Measurements from ENCODE around the gene NEDD9. TPM values are rescaled to one million over a fixed set of nuclear protein-coding genes. Genes with fewer than 3 reads are reported as not detected.

NEDD9 gene
- total and polyA plus RNA-seq, 2 of the 13 experiments (the other 11 are each of a cell fraction or from before 2014, with no cell fraction given), result 27.1 to 389 TPM

DNA sequence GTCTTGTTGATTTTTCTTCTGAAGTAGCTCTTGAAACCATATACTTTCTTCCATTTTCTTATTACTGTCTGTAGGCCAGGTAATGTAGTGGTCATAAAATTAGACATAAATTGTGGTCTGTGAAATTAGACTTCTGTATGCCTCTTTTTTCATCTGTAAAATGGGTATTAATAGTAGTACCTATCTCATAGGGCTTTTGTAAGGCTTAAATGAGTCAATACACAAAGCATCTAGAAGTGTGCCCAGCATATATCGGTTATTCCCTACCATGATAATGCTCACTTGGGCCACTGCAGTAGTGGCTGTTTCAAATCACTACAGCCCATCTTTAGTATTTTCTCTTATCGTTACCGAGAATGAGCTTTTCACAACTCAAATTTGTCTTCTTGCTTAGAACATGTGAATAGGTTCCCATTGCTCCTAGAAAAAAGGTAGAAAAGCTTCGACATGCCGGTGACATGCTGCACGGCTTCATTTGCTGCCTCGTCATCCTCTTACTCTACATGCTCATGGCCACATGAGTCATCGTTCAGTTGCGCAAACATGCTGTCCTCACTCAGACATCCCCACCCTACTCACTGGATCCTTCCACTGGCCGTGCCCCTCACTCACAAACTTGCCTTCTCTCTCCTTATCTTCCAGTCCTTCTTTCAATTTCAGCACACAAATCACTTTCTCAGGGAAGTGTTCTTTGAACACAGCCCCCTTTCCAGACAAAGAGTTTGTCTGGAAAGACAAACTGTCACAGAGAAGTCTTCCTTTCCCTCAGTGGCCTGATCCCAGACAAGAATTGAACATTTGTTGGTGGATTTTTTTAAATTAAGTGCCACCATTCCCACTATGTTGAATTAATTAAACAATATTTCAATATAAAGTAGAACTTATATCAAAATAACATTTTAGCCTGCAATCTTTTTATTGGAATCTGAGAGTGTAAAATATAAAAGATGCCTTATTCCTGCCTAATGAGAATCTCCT, 88.8 kb downstream of the NEDD9 start (continued):
- TF ChIP-seq, protein P1, sequence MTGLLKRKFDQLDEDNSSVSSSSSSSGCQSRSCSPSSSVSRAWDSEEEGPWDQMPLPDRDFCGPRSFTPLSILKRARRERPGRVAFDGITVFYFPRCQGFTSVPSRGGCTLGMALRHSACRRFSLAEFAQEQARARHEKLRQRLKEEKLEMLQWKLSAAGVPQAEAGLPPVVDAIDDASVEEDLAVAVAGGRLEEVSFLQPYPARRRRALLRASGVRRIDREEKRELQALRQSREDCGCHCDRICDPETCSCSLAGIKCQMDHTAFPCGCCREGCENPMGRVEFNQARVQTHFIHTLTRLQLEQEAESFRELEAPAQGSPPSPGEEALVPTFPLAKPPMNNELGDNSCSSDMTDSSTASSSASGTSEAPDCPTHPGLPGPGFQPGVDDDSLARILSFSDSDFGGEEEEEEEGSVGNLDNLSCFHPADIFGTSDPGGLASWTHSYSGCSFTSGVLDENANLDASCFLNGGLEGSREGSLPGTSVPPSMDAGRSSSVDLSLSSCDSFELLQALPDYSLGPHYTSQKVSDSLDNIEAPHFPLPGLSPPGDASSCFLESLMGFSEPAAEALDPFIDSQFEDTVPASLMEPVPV (CRISPR knock-in tag; IDR thresholded peaks at IDR 0.05), result no peak
- TF ChIP-seq PLRG1 (conservative IDR thresholded peaks at IDR 0.05) (no peak), EP300 (IDR thresholded peaks at IDR 0.05; ENCODE audit: low read depth in 2 of 2, low read length in 2 of 2) (peak; percentile 34 to 68; a peak in 2 of 4 replicates), EP300 (CRISPR knock-in tag; IDR thresholded peaks at IDR 0.05; ENCODE audit: borderline replicate concordance) (peak; percentile 77; the same call in 1 of the 2 replicates), TCF7 (IDR thresholded peaks at IDR 0.05; ENCODE audit: low read depth) (no peak), HES4 (CRISPR knock-in tag; IDR thresholded peaks at IDR 0.05; ENCODE audit: borderline replicate concordance) (peak; percentile 57; the same call in 1 of the 2 replicates), ZNF782 (CRISPR knock-in tag; IDR thresholded peaks at IDR 0.05; ENCODE audit: borderline replicate concordance) (no peak), TEAD2 (CRISPR knock-in tag; IDR thresholded peaks at IDR 0.05) (no peak), NFIC (IDR thresholded peaks at IDR 0.05; ENCODE audit: low read length) (0 out of 2 replicates have a peak, but pooled peaks have one; percentile 38), ASH2L (IDR thresholded peaks at IDR 0.05; ENCODE audit: insufficient read length, low read depth, low read length) (peak; percentile 48), AHR (CRISPR knock-in tag; IDR thresholded peaks at IDR 0.05) (peak; percentile 54; the same call in 1 of the 2 replicates), ATRX (CRISPR knock-in tag; IDR thresholded peaks at IDR 0.05; ENCODE audit: borderline replicate concordance) (no peak), SP1 (IDR thresholded peaks at IDR 0.05) (no peak), SP1 (CRISPR knock-in tag; IDR thresholded peaks at IDR 0.05) (no peak; the same call in 1 of the 2 replicates), NR2F2 (IDR thresholded peaks at IDR 0.05; ENCODE audit: borderline replicate concordance, low read depth) (no peak), RARA (CRISPR knock-in tag; IDR thresholded peaks at IDR 0.05) (peak; percentile 67), NR2F6 (IDR thresholded peaks at IDR 0.05) (no peak), NR2F6 (CRISPR knock-in tag; IDR thresholded peaks at IDR 0.05) (peak; percentile 82)
- TF ChIP-seq, protein P2, sequence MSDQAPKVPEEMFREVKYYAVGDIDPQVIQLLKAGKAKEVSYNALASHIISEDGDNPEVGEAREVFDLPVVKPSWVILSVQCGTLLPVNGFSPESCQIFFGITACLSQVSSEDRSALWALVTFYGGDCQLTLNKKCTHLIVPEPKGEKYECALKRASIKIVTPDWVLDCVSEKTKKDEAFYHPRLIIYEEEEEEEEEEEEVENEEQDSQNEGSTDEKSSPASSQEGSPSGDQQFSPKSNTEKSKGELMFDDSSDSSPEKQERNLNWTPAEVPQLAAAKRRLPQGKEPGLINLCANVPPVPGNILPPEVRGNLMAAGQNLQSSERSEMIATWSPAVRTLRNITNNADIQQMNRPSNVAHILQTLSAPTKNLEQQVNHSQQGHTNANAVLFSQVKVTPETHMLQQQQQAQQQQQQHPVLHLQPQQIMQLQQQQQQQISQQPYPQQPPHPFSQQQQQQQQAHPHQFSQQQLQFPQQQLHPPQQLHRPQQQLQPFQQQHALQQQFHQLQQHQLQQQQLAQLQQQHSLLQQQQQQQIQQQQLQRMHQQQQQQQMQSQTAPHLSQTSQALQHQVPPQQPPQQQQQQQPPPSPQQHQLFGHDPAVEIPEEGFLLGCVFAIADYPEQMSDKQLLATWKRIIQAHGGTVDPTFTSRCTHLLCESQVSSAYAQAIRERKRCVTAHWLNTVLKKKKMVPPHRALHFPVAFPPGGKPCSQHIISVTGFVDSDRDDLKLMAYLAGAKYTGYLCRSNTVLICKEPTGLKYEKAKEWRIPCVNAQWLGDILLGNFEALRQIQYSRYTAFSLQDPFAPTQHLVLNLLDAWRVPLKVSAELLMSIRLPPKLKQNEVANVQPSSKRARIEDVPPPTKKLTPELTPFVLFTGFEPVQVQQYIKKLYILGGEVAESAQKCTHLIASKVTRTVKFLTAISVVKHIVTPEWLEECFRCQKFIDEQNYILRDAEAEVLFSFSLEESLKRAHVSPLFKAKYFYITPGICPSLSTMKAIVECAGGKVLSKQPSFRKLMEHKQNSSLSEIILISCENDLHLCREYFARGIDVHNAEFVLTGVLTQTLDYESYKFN (CRISPR knock-in tag; conservative IDR thresholded peaks at IDR 0.05), result 0 out of 2 replicates have a peak, but pooled peaks have one; percentile 9
- TF ChIP-seq, protein P3, sequence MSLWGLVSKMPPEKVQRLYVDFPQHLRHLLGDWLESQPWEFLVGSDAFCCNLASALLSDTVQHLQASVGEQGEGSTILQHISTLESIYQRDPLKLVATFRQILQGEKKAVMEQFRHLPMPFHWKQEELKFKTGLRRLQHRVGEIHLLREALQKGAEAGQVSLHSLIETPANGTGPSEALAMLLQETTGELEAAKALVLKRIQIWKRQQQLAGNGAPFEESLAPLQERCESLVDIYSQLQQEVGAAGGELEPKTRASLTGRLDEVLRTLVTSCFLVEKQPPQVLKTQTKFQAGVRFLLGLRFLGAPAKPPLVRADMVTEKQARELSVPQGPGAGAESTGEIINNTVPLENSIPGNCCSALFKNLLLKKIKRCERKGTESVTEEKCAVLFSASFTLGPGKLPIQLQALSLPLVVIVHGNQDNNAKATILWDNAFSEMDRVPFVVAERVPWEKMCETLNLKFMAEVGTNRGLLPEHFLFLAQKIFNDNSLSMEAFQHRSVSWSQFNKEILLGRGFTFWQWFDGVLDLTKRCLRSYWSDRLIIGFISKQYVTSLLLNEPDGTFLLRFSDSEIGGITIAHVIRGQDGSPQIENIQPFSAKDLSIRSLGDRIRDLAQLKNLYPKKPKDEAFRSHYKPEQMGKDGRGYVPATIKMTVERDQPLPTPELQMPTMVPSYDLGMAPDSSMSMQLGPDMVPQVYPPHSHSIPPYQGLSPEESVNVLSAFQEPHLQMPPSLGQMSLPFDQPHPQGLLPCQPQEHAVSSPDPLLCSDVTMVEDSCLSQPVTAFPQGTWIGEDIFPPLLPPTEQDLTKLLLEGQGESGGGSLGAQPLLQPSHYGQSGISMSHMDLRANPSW (CRISPR knock-in tag; IDR thresholded peaks at IDR 0.05; ENCODE audit: borderline replicate concordance), result no peak
- TF ChIP-seq, protein P4, sequence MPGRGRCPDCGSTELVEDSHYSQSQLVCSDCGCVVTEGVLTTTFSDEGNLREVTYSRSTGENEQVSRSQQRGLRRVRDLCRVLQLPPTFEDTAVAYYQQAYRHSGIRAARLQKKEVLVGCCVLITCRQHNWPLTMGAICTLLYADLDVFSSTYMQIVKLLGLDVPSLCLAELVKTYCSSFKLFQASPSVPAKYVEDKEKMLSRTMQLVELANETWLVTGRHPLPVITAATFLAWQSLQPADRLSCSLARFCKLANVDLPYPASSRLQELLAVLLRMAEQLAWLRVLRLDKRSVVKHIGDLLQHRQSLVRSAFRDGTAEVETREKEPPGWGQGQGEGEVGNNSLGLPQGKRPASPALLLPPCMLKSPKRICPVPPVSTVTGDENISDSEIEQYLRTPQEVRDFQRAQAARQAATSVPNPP (CRISPR knock-in tag; IDR thresholded peaks at IDR 0.05), result no peak

All from HepG2 (cell line).